Tibial nerve (tissue), 4 donors: ENCODE results near the gene PRDM5. TPM values are rescaled to one million over a fixed set of nuclear protein-coding genes. Genes with fewer than 3 reads are reported as not detected.

Experiments
- DNase-seq, 2 donors: peaks; one replicate each; pipeline ENCODE4 v3.0.0-alpha.2; 2019; ENCODE audit warnings: low spot score in 2 of 2
- H3K27ac ChIP-seq, 4 donors: fragments of 200-600 bp; sonication (generic) in 3 of 4; one replicate each; pipeline ENCODE4 v1.5.1; 2017 to 2019; ENCODE audit warnings: mild to moderate bottlenecking in 1 of 4
- H3K27me3 ChIP-seq, 2 donors: fragments of 200-600 bp; sonication (generic) in 1 of 2; one replicate each; pipeline versions ENCODE4 v1.5.1 to v1.6.0; 2017 to 2019
- H3K36me3 ChIP-seq, 3 donors: fragments of 200-600 bp; sonication (generic); one replicate each; pipeline ENCODE4 v1.5.1; 2018 to 2019
- H3K4me1 ChIP-seq, 4 donors: fragments of 200-600 bp; sonication (generic) in 3 of 4; one replicate each; pipeline ENCODE4 v1.5.1; 2017 to 2019
- H3K4me3 ChIP-seq, 4 donors: fragments of 200-600 bp; sonication (generic) in 3 of 4; one replicate each; pipeline ENCODE4 v1.5.1; 2017 to 2019; ENCODE audit warnings: mild to moderate bottlenecking in 1 of 4, moderate library complexity in 1 of 4
- H3K9me3 ChIP-seq, 4 donors: fragments of 200-600 bp; sonication (generic) in 3 of 4; one replicate each; pipeline ENCODE4 v1.5.1; 2017 to 2019
- EP300 ChIP-seq, 2 donors: sonication (generic); formaldehyde crosslinking; IDR thresholded peaks; one replicate each; pipeline ENCODE4 v1.6.1; 2017; ENCODE audit warnings: antibody characterized with exemption in 2 of 2, mild to moderate bottlenecking in 1 of 2
- POLR2A ChIP-seq, 2 donors: fragments of 450-650 bp; IDR thresholded peaks; one replicate each; pipeline ENCODE4 v1.6.1; 2017; ENCODE audit warnings: antibody characterized with exemption in 2 of 2, mild to moderate bottlenecking in 2 of 2, moderate library complexity in 2 of 2
- WGBS, 2 donors: methylation state at CpG; one replicate each; pipeline ENCODE4 v1.1.5; 2018; 5-methylcytosine and 5-hydroxymethylcytosine counted together
- total RNA-seq, 4 donors: library from RNA; depleted of rRNA; stranded (reverse); fragments of >200 nt; gene quantifications; one replicate each; pipeline ENCODE4 v1.1.0, GENCODE V29; 2016
- TF ChIP-seq, protein P1 (sequence below), 5 experiments: fragments of 200-600 bp in 3 of 5; fragments of 450-650 bp in 2 of 5; sonication (generic) in 3 of 5; IDR thresholded peaks; one replicate each; pipeline ENCODE4 v1.5.1; 2016 to 2019; ENCODE audit warnings: antibody characterized with exemption in 5 of 5, mild to moderate bottlenecking in 3 of 5, moderate library complexity in 2 of 5

The PRDM5 gene
- total RNA-seq, 4 donors from 2014 or later: 18.9 to 46.3 (median 31.1) TPM

DNA sequence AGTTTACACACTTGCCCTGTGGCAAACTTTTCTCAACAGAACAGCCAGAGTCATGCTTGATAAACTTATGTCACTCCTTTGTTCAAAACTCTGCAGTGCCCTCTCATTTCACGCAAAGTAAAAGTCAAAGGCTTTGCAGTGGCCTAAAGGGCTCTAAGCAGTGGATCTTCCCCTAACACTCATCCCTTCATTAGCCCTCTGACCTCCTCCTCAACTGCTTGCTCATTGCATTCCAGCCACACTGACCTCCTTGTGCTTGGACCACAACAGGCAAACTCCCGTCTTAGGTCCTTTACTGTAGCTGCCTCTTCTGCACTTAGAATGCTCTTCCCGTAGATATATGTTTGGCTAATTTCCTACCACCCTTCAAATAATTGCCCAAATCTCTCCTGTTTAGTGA is 5.6 kb downstream of the PRDM5 start:
- Histone ChIP-seq H3K4me1 (peaks cover 0 to 35% (median 4%) of the 10 kb centered on the region in 4 donors), H3K4me3 (no peak overlapping the region), H3K36me3 (peaks cover 0 to 8% (median 0%) of the 10 kb centered on the region in 3 donors), H3K27me3 (no peaks in the 10 kb centered on the region), H3K27ac (no peak overlapping the region), H3K9me3 (no peaks in the 10 kb centered on the region)
- TF ChIP-seq POLR2A (IDR thresholded peaks at IDR 0.05): no peak
- no peak for TF ChIP-seq EP300 (IDR thresholded peaks at IDR 0.05)
- TF ChIP-seq, protein P1, sequence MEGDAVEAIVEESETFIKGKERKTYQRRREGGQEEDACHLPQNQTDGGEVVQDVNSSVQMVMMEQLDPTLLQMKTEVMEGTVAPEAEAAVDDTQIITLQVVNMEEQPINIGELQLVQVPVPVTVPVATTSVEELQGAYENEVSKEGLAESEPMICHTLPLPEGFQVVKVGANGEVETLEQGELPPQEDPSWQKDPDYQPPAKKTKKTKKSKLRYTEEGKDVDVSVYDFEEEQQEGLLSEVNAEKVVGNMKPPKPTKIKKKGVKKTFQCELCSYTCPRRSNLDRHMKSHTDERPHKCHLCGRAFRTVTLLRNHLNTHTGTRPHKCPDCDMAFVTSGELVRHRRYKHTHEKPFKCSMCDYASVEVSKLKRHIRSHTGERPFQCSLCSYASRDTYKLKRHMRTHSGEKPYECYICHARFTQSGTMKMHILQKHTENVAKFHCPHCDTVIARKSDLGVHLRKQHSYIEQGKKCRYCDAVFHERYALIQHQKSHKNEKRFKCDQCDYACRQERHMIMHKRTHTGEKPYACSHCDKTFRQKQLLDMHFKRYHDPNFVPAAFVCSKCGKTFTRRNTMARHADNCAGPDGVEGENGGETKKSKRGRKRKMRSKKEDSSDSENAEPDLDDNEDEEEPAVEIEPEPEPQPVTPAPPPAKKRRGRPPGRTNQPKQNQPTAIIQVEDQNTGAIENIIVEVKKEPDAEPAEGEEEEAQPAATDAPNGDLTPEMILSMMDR (IDR thresholded peaks at IDR 0.05): no peak
- DNase-seq: no peak
- WGBS, 2 donors: 54 to 55% methylated on average over 2 of the region's 3 CpGs

DNA sequence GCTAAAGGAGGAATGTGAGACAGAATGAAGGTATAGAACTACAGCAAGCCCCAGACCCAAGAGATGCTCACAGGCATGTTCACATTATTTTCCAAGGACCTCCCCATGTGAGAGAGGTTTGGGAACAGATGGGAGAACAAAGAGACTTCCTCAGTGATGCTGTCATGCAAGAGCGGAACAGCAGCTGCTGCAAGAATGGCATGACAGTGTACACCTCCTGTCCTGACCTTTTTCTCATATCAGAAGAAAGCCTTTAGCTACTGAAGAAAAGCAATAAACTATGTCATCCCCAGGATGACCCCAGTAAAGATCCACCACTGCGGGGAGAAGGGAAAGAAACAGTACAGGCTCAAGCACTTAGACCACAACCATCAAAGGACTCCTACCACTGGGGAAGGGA is 7.2 kb downstream of the PRDM5 start:
- no peak for TF ChIP-seq EP300 (IDR thresholded peaks at IDR 0.05)
- no peak for TF ChIP-seq POLR2A (IDR thresholded peaks at IDR 0.05)
- TF ChIP-seq, protein P1 (IDR thresholded peaks at IDR 0.05): no peak
- 88 to 89% methylated on average over 2 of the region's 2 CpGs for WGBS, 2 donors
- Histone ChIP-seq H3K27ac (no peak overlapping the region), H3K4me3 (no peak overlapping the region), H3K36me3 (peaks cover 0 to 8% (median 0%) of the 10 kb centered on the region in 3 donors), H3K4me1 (peaks cover 0 to 22% (median 0%) of the 10 kb centered on the region in 4 donors), H3K9me3 (no peaks in the 10 kb centered on the region), H3K27me3 (no peaks in the 10 kb centered on the region)
- no peak for DNase-seq

DNA sequence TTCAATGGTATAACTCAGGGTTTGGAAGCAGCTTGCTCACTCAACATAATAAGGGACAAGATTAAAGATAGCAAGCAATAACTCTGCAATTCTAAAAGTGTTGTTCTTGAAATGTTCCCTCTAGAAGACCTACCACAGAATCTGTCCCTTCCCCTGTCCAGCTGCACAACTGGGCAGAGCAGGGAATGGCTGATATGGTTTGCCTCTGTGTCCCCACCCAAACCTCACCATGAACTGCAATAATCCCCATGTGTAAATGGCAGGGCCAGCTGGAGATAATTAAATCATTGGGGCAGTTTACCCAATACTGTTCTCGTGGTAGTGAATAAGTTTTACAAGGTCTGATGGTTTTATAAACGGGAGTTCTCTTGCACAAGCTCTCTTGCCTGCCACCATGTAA is 19.1 kb downstream of the PRDM5 start:
- no peaks in the 10 kb centered on the region for H3K9me3 ChIP-seq
- 79 to 91% methylated on average over 2 of the region's 2 CpGs for WGBS, 2 donors
- TF ChIP-seq EP300 (IDR thresholded peaks at IDR 0.05) (no peak), POLR2A (IDR thresholded peaks at IDR 0.05) (no peak)
- TF ChIP-seq, protein P1 (IDR thresholded peaks at IDR 0.05): no peak
- no peaks in the 10 kb centered on the region for H3K27me3 ChIP-seq
- peaks cover 0 to 20% (median 0%) of the 10 kb centered on the region in 3 donors for H3K36me3 ChIP-seq
- H3K4me1 ChIP-seq: no peaks in the 10 kb centered on the region
- DNase-seq: no peak
- H3K4me3 ChIP-seq: no peak overlapping the region
- no peak overlapping the region for H3K27ac ChIP-seq

DNA sequence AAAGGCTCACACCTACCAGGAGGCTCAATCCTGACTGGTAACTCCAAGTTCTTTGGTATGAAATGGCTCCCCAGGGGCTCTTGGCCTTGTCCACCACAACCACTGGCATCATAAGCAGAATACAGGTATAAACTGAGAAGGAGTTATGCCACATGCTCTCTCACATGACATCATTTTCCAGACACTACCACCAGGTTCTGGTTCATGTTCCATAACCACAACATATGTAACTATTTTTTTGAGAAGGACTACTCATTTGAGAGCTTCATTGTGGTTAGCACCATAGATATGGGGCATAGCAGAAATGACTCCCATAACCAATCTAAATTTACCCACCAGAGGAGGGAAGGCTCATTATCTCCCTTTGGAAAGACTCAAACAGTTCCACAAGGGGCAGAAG is 19.6 kb downstream of the PRDM5 start:
- H3K36me3 ChIP-seq: peaks cover 0 to 20% (median 0%) of the 10 kb centered on the region in 3 donors
- TF ChIP-seq EP300 (IDR thresholded peaks at IDR 0.05): no peak
- TF ChIP-seq POLR2A (IDR thresholded peaks at IDR 0.05): no peak
- TF ChIP-seq, protein P1 (IDR thresholded peaks at IDR 0.05): no peak

DNA sequence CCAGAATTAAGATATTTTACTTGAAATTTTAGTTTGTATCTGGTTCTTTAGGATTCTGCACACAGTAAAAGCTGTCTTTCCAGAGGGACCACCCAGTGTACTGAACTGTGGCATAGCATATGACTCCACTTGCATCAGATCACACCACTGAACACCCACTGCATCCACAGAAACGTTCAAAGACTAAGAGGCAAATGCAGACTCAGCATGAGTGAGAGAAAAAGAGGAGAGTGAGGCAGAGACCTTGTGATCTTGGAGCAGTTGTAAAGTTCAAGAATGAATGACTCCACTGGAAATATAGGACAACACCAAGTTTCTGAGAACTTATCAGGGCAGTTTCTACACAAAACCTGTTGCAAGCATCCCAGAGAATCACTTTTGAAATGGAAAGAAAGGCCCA is 20.8 kb downstream of the PRDM5 start:
- 31 to 37% methylated on average over 1 of the region's 1 CpG for WGBS, 2 donors
- H3K27ac ChIP-seq: no peak overlapping the region
- no peak overlapping the region for H3K4me3 ChIP-seq
- H3K4me1 ChIP-seq: no peaks in the 10 kb centered on the region
- DNase-seq: no peak
- TF ChIP-seq POLR2A (IDR thresholded peaks at IDR 0.05): no peak
- TF ChIP-seq, protein P1 (IDR thresholded peaks at IDR 0.05): no peak
- no peak for TF ChIP-seq EP300 (IDR thresholded peaks at IDR 0.05)
- no peaks in the 10 kb centered on the region for H3K9me3 ChIP-seq
- H3K36me3 ChIP-seq: peaks cover 0 to 20% (median 0%) of the 10 kb centered on the region in 3 donors
- no peaks in the 10 kb centered on the region for H3K27me3 ChIP-seq

More for the DNA sequence above, 19.6 kb downstream of the PRDM5 start:
- Histone ChIP-seq H3K4me3 (no peak overlapping the region), H3K27ac (no peak overlapping the region), H3K27me3 (no peaks in the 10 kb centered on the region), H3K9me3 (no peaks in the 10 kb centered on the region), H3K4me1 (no peaks in the 10 kb centered on the region)
- DNase-seq: no peak
